ENCODE data around the gene SERPINB8. TPM values are rescaled to one million over a fixed set of nuclear protein-coding genes. Genes with fewer than 3 reads are reported as not detected.
"Not testable (repeated sequence)": the region's sequence is repeated elsewhere in the genome, so short reads cannot be mapped to it uniquely, and the experiment has no call there.

Gene SERPINB8, protein sequence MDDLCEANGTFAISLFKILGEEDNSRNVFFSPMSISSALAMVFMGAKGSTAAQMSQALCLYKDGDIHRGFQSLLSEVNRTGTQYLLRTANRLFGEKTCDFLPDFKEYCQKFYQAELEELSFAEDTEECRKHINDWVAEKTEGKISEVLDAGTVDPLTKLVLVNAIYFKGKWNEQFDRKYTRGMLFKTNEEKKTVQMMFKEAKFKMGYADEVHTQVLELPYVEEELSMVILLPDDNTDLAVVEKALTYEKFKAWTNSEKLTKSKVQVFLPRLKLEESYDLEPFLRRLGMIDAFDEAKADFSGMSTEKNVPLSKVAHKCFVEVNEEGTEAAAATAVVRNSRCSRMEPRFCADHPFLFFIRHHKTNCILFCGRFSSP
- total RNA-seq (ENCODE audit: unreplicated experiment): 4.3 TPM
- long read RNA-seq, partial matches to known transcripts: 0 of 1 reads
- long read RNA-seq, other reads (novel, unspliced or antisense): 0 of 1 reads

DNA sequence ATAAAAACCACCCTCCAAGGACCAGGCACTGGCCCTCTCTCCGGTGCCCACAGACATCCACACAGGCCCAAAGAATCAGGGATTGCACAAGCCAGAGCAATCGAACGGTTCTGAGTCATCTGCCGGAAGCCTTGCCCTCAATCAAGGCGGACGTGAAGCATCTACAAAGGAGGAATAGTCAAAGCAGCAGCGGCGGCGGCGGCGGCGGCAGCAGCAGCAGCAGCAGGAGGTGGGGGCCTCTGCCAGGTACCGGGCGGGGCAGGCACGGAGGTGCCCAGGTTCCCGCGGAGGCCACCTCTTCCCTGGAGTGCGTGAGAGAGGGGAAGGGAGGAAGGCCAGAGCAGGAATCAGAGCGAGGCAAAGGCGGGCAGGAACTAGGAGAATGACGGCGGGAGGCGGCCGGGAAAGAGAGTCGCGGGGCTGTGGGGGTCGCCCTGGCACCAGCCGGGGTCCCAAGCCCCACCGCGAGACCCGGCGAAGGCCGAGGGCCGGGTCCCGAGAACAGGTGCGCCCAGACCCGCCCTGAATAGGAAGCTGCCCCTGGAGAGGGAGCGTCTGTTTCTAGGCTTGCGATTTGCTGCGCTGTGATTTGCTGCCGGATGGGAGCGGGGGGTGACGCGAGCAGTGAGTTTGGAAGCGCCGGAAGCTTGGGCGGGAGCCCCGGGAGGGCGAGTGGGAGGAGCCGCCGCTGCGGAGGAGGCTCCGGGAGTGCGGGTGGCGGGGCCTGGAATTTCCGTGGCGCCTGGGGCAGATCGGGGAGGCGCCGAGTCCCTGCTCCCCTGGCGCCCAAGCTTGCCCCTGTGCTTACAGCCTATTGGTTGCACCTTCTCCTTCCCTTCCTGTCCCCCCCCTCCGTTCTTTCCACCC is at the start of gene SERPINB8:
Gene SERPINB8, plus strand, starts transcription at position 140 of the 867 bp plus-strand sequence. CDS start 8,228 bp downstream, outside the sequence.
- peaks cover 14% of the 10 kb centered on the region for H3K4me1 Mint-ChIP-seq (ENCODE audit: unreplicated experiment)
- no peaks in the 10 kb centered on the region for H3K36me3 Mint-ChIP-seq (ENCODE audit: low read depth, unreplicated experiment)
- peaks cover 15% of the 10 kb centered on the region for H3K27me3 Mint-ChIP-seq (ENCODE audit: unreplicated experiment)
- TF ChIP-seq, protein P1, sequence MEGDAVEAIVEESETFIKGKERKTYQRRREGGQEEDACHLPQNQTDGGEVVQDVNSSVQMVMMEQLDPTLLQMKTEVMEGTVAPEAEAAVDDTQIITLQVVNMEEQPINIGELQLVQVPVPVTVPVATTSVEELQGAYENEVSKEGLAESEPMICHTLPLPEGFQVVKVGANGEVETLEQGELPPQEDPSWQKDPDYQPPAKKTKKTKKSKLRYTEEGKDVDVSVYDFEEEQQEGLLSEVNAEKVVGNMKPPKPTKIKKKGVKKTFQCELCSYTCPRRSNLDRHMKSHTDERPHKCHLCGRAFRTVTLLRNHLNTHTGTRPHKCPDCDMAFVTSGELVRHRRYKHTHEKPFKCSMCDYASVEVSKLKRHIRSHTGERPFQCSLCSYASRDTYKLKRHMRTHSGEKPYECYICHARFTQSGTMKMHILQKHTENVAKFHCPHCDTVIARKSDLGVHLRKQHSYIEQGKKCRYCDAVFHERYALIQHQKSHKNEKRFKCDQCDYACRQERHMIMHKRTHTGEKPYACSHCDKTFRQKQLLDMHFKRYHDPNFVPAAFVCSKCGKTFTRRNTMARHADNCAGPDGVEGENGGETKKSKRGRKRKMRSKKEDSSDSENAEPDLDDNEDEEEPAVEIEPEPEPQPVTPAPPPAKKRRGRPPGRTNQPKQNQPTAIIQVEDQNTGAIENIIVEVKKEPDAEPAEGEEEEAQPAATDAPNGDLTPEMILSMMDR (IDR thresholded peaks at IDR 0.05; ENCODE audit: unreplicated experiment): no peak
- DNase-seq (ENCODE audit: low spot score): peak; percentile 84
- peak within 1 kb of the TSS; percentile 92 for H3K4me3 Mint-ChIP-seq (ENCODE audit: unreplicated experiment)
- no peaks in the 10 kb centered on the region for H3K9me3 Mint-ChIP-seq (ENCODE audit: unreplicated experiment)
- peak within 1 kb of the TSS; percentile 89 for H3K27ac Mint-ChIP-seq (ENCODE audit: unreplicated experiment)

DNA sequence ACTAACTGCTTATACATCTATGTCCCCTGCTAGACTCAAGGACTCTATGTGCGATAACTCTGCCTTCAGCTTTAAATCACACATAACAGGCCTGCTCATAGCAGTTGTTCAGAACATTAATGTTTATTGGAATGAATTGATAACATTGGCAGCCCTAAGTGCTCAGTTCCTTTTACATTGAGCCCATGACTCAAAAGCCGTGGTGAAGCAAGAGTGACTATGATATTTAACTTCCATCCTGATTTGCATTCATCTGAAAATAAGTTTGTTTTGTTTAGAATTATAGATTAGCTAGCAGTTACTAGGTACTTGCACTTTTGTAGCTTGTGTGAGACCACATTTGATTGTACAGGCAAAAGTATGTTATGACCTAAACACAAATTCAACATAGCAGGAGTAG is 47.8 kb upstream of the SERPINB8 start:
- H3K9me3 Mint-ChIP-seq (ENCODE audit: unreplicated experiment): no peaks in the 10 kb centered on the region
- no peak overlapping the region for H3K4me3 Mint-ChIP-seq (ENCODE audit: unreplicated experiment)
- no peaks in the 10 kb centered on the region for H3K36me3 Mint-ChIP-seq (ENCODE audit: low read depth, unreplicated experiment)
- H3K27ac Mint-ChIP-seq (ENCODE audit: unreplicated experiment): no peak overlapping the region
- DNase-seq (ENCODE audit: low spot score): no peak
- no peaks in the 10 kb centered on the region for H3K4me1 Mint-ChIP-seq (ENCODE audit: unreplicated experiment)
- TF ChIP-seq, protein P1 (IDR thresholded peaks at IDR 0.05; ENCODE audit: unreplicated experiment): no peak
- H3K27me3 Mint-ChIP-seq (ENCODE audit: unreplicated experiment): no peaks in the 10 kb centered on the region

DNA sequence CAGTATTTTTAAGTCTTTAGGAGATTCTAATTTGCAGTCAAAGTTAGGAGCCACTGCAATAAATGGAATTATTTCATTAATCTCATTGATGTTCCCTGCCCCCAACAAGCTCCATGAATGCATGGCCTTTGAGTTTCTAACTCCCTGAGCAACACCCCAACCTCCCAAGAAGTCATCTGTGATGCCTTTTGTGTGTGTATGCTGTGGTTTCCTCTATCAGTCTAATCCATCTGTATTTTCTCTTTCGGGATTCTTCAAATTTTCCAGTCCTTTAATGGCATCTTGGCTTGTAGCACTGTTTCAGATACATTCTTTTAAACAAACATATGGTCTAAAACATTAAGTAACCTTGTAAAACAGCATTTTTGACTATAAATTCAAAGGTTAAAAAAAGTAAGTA is 45.3 kb upstream of the SERPINB8 start:
- Mint-ChIP-seq H3K27me3 (ENCODE audit: unreplicated experiment) (no peaks in the 10 kb centered on the region), H3K4me1 (ENCODE audit: unreplicated experiment) (no peaks in the 10 kb centered on the region), H3K36me3 (ENCODE audit: low read depth, unreplicated experiment) (no peaks in the 10 kb centered on the region), H3K4me3 (ENCODE audit: unreplicated experiment) (no peak overlapping the region), H3K9me3 (ENCODE audit: unreplicated experiment) (no peaks in the 10 kb centered on the region), H3K27ac (ENCODE audit: unreplicated experiment) (no peak overlapping the region)
- TF ChIP-seq, protein P1 (IDR thresholded peaks at IDR 0.05; ENCODE audit: unreplicated experiment): no peak
- DNase-seq (ENCODE audit: low spot score): no peak

DNA sequence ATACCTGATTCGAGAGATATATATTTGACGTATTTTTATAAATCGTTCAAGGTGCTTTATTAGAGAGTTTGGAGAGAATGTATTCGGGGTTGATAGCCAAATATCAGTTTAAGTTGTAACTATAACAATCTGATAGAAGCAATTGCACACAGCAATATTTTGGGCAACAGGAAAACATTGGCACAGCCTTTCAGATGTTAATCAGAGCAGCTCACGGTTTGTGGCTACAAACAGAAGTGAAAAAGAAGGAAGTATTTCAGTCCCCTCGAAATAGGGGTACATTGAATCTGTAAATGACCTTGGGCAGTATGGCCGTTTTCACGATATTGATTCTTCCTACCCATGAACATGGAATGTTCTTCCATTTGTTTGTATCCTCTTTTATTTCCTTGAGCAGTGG is 41.5 kb upstream of the SERPINB8 start:
- no peak overlapping the region for H3K4me3 Mint-ChIP-seq (ENCODE audit: unreplicated experiment)
- DNase-seq (ENCODE audit: low spot score): no peak
- H3K27me3 Mint-ChIP-seq (ENCODE audit: unreplicated experiment): no peaks in the 10 kb centered on the region
- H3K9me3 Mint-ChIP-seq (ENCODE audit: unreplicated experiment): no peaks in the 10 kb centered on the region
- no peaks in the 10 kb centered on the region for H3K4me1 Mint-ChIP-seq (ENCODE audit: unreplicated experiment)
- TF ChIP-seq, protein P1 (IDR thresholded peaks at IDR 0.05; ENCODE audit: unreplicated experiment): no peak
- no peaks in the 10 kb centered on the region for H3K36me3 Mint-ChIP-seq (ENCODE audit: low read depth, unreplicated experiment)
- no peak overlapping the region for H3K27ac Mint-ChIP-seq (ENCODE audit: unreplicated experiment)

DNA sequence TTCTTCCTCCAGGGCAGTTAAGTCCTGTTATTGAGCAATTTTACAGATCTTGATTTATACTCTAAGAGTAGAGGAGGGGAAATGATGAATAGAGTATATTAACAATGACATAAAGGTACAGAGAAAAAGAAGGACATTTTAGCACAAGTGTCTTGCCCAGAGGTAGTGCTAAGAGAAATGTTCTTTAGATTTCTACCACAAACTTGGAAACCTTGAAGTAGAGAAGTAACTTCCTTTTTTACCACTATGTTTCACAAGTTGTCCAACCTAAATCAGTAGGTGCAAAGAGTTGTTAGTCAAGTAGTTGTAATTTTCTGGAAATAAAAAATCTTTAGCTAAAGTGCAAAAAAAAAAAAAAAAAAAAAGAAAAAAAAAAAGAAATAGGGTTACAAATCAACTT is 40.5 kb upstream of the SERPINB8 start:
- H3K36me3 Mint-ChIP-seq (ENCODE audit: low read depth, unreplicated experiment); H3K4me1 Mint-ChIP-seq (ENCODE audit: unreplicated experiment); H3K9me3 Mint-ChIP-seq (ENCODE audit: unreplicated experiment); H3K4me3 Mint-ChIP-seq (ENCODE audit: unreplicated experiment); DNase-seq (ENCODE audit: low spot score); H3K27me3 Mint-ChIP-seq (ENCODE audit: unreplicated experiment); H3K27ac Mint-ChIP-seq (ENCODE audit: unreplicated experiment): not testable (repeated sequence)

Data from endothelial cell (in vitro differentiated cells).